ENCODE data around the gene KANK4. TPM values are rescaled to one million over a fixed set of nuclear protein-coding genes. Genes with fewer than 3 reads are reported as not detected.

The KANK4 gene
- total and polyA plus RNA-seq, 9 donors = 6.6 to 17.1 (median 12.7) TPM

- DNase-seq = no peak
- Histone ChIP-seq H3K4me1 (ENCODE audit: control insufficient read depth, insufficient read depth, low read length) (peaks cover 31% of the 10 kb centered on the region), H3K9me3 (replicated peaks; ENCODE audit: control insufficient read depth, low read depth, low read length) (no peaks in the 10 kb centered on the region), H3K36me3 (ENCODE audit: control insufficient read depth, insufficient read depth, low read length) (no peaks in the 10 kb centered on the region), H3K27ac (ENCODE audit: low read length) (no peak overlapping the region), H3K27me3 (ENCODE audit: control insufficient read depth, insufficient read depth, low read length) (no peaks in the 10 kb centered on the region), H3K4me3 (ENCODE audit: low read length) (no peak overlapping the region)
- WGBS (ENCODE audit: insufficient coverage) = no CpG with 5 or more reads among the region's 2 CpGs
Measured at GRCh38 chr1:62288224-62288623, 31.0 kb downstream of the KANK4 start.

GRCh38 chr1:62286786-62287224 lies 32.4 kb downstream of the KANK4 start:
- 11% methylated on average over 8 of the region's 9 CpGs for WGBS (ENCODE audit: insufficient coverage)
- Histone ChIP-seq H3K27ac (ENCODE audit: low read length) (peak overlapping the region; percentile 38), H3K4me1 (ENCODE audit: control insufficient read depth, insufficient read depth, low read length) (peaks cover 36% of the 10 kb centered on the region), H3K27me3 (ENCODE audit: control insufficient read depth, insufficient read depth, low read length) (no peaks in the 10 kb centered on the region), H3K36me3 (ENCODE audit: control insufficient read depth, insufficient read depth, low read length) (no peaks in the 10 kb centered on the region), H3K9me3 (replicated peaks; ENCODE audit: control insufficient read depth, low read depth, low read length) (no peaks in the 10 kb centered on the region), H3K4me3 (ENCODE audit: low read length) (no peak overlapping the region)
- DNase-seq = no peak

- WGBS (ENCODE audit: insufficient coverage) = 22% methylated on average over 15 of the region's 20 CpGs
- peaks cover 36% of the 10 kb centered on the region for H3K4me1 ChIP-seq (ENCODE audit: control insufficient read depth, insufficient read depth, low read length)
- no peak overlapping the region for H3K4me3 ChIP-seq (ENCODE audit: low read length)
- peaks cover 2% of the 10 kb centered on the region for H3K9me3 ChIP-seq (replicated peaks; ENCODE audit: control insufficient read depth, low read depth, low read length)
- H3K27ac ChIP-seq (ENCODE audit: low read length) = peak overlapping the region; percentile 25
- peaks cover 3% of the 10 kb centered on the region for H3K27me3 ChIP-seq (ENCODE audit: control insufficient read depth, insufficient read depth, low read length)
- DNase-seq = no peak
- H3K36me3 ChIP-seq (ENCODE audit: control insufficient read depth, insufficient read depth, low read length) = peaks cover 3% of the 10 kb centered on the region
Measured at GRCh38 chr1:62285984-62286785, 33.0 kb downstream of the KANK4 start.

- Histone ChIP-seq H3K4me1 (ENCODE audit: control insufficient read depth, insufficient read depth, low read length) (peaks cover 36% of the 10 kb centered on the region), H3K4me3 (ENCODE audit: low read length) (no peak overlapping the region), H3K27me3 (ENCODE audit: control insufficient read depth, insufficient read depth, low read length) (peaks cover 3% of the 10 kb centered on the region), H3K9me3 (replicated peaks; ENCODE audit: control insufficient read depth, low read depth, low read length) (peaks cover 4% of the 10 kb centered on the region), H3K36me3 (ENCODE audit: control insufficient read depth, insufficient read depth, low read length) (peaks cover 4% of the 10 kb centered on the region), H3K27ac (ENCODE audit: low read length) (no peak overlapping the region)
- WGBS (ENCODE audit: insufficient coverage) = 40% methylated on average over 1 of the region's 1 CpG
- no peak for DNase-seq
Measured at GRCh38 chr1:62285440-62285839, 33.8 kb downstream of the KANK4 start.

GRCh38 chr1:62283986-62284385 lies 35.2 kb downstream of the KANK4 start:
- peaks cover 3% of the 10 kb centered on the region for H3K27me3 ChIP-seq (ENCODE audit: control insufficient read depth, insufficient read depth, low read length)
- no peak for DNase-seq
- H3K4me1 ChIP-seq (ENCODE audit: control insufficient read depth, insufficient read depth, low read length) = peaks cover 44% of the 10 kb centered on the region
- H3K36me3 ChIP-seq (ENCODE audit: control insufficient read depth, insufficient read depth, low read length) = peaks cover 4% of the 10 kb centered on the region
- no peak overlapping the region for H3K4me3 ChIP-seq (ENCODE audit: low read length)
- H3K27ac ChIP-seq (ENCODE audit: low read length) = no peak overlapping the region
- H3K9me3 ChIP-seq (replicated peaks; ENCODE audit: control insufficient read depth, low read depth, low read length) = peaks cover 4% of the 10 kb centered on the region
- WGBS (ENCODE audit: insufficient coverage) = no CpG with 5 or more reads among the region's 5 CpGs

GRCh38 chr1:62282909-62283755 lies 36.1 kb downstream of the KANK4 start:
- Histone ChIP-seq H3K27me3 (ENCODE audit: control insufficient read depth, insufficient read depth, low read length) (peaks cover 3% of the 10 kb centered on the region), H3K9me3 (replicated peaks; ENCODE audit: control insufficient read depth, low read depth, low read length) (peaks cover 4% of the 10 kb centered on the region), H3K27ac (ENCODE audit: low read length) (peak overlapping the region; percentile 24), H3K4me3 (ENCODE audit: low read length) (no peak overlapping the region), H3K36me3 (ENCODE audit: control insufficient read depth, insufficient read depth, low read length) (peaks cover 4% of the 10 kb centered on the region), H3K4me1 (ENCODE audit: control insufficient read depth, insufficient read depth, low read length) (peaks cover 47% of the 10 kb centered on the region)
- DNase-seq = no peak
- 79% methylated on average over 3 of the region's 8 CpGs for WGBS (ENCODE audit: insufficient coverage)

GRCh38 chr1:62281922-62282555 lies 37.2 kb downstream of the KANK4 start:
- 83% methylated on average over 2 of the region's 4 CpGs for WGBS (ENCODE audit: insufficient coverage)
- Histone ChIP-seq H3K4me3 (ENCODE audit: low read length) (no peak overlapping the region), H3K27ac (ENCODE audit: low read length) (no peak overlapping the region), H3K27me3 (ENCODE audit: control insufficient read depth, insufficient read depth, low read length) (peaks cover 3% of the 10 kb centered on the region), H3K36me3 (ENCODE audit: control insufficient read depth, insufficient read depth, low read length) (peaks cover 4% of the 10 kb centered on the region), H3K4me1 (ENCODE audit: control insufficient read depth, insufficient read depth, low read length) (peaks cover 44% of the 10 kb centered on the region), H3K9me3 (replicated peaks; ENCODE audit: control insufficient read depth, low read depth, low read length) (peaks cover 6% of the 10 kb centered on the region)
- DNase-seq = no peak

GRCh38 chr1:62280960-62281465 lies 38.2 kb downstream of the KANK4 start:
- 95% methylated on average over 2 of the region's 2 CpGs for WGBS (ENCODE audit: insufficient coverage)

GRCh38 chr1:62280150-62280549 lies 39.1 kb downstream of the KANK4 start:
- Histone ChIP-seq H3K4me1 (ENCODE audit: control insufficient read depth, insufficient read depth, low read length) (peaks cover 26% of the 10 kb centered on the region), H3K36me3 (ENCODE audit: control insufficient read depth, insufficient read depth, low read length) (peaks cover 4% of the 10 kb centered on the region), H3K27me3 (ENCODE audit: control insufficient read depth, insufficient read depth, low read length) (peaks cover 3% of the 10 kb centered on the region), H3K27ac (ENCODE audit: low read length) (no peak overlapping the region), H3K9me3 (replicated peaks; ENCODE audit: control insufficient read depth, low read depth, low read length) (peaks cover 6% of the 10 kb centered on the region), H3K4me3 (ENCODE audit: low read length) (no peak overlapping the region)
- WGBS (ENCODE audit: insufficient coverage) = 44% methylated on average over 4 of the region's 4 CpGs
- DNase-seq = no peak

More at GRCh38 chr1:62280960-62281465, 38.2 kb downstream of the KANK4 start:
- DNase-seq = no peak
- H3K4me3 ChIP-seq (ENCODE audit: low read length) = no peak overlapping the region
- H3K36me3 ChIP-seq (ENCODE audit: control insufficient read depth, insufficient read depth, low read length) = peaks cover 4% of the 10 kb centered on the region
- H3K9me3 ChIP-seq (replicated peaks; ENCODE audit: control insufficient read depth, low read depth, low read length) = peaks cover 6% of the 10 kb centered on the region
- peaks cover 34% of the 10 kb centered on the region for H3K4me1 ChIP-seq (ENCODE audit: control insufficient read depth, insufficient read depth, low read length)
- peaks cover 3% of the 10 kb centered on the region for H3K27me3 ChIP-seq (ENCODE audit: control insufficient read depth, insufficient read depth, low read length)
- no peak overlapping the region for H3K27ac ChIP-seq (ENCODE audit: low read length)

- H3K4me1 ChIP-seq (ENCODE audit: control insufficient read depth, insufficient read depth, low read length) = peaks cover 34% of the 10 kb centered on the region
- H3K27ac ChIP-seq (ENCODE audit: low read length) = no peak overlapping the region
- peaks cover 11% of the 10 kb centered on the region for H3K36me3 ChIP-seq (ENCODE audit: control insufficient read depth, insufficient read depth, low read length)
- peaks cover 3% of the 10 kb centered on the region for H3K27me3 ChIP-seq (ENCODE audit: control insufficient read depth, insufficient read depth, low read length)
- no peak overlapping the region for H3K4me3 ChIP-seq (ENCODE audit: low read length)
- peaks cover 6% of the 10 kb centered on the region for H3K9me3 ChIP-seq (replicated peaks; ENCODE audit: control insufficient read depth, low read depth, low read length)
- DNase-seq = no peak
Measured at GRCh38 chr1:62276791-62277190, 42.4 kb downstream of the KANK4 start.

Measured in muscle of leg (tissue), 11 donors.